ENCODE data around the gene ERC1. TPM values are rescaled to one million over a fixed set of nuclear protein-coding genes. Genes with fewer than 3 reads are reported as not detected.
A peak's percentile ranks its signal among the peaks of the same experiment; 100 is the strongest.
"Not testable (repeated sequence)": the region's sequence is repeated elsewhere in the genome, so short reads cannot be mapped to it uniquely, and the experiment has no call there.

Gene ERC1
- total RNA-seq, 1 donor from 2014 or later: 54.2 TPM

DNA sequence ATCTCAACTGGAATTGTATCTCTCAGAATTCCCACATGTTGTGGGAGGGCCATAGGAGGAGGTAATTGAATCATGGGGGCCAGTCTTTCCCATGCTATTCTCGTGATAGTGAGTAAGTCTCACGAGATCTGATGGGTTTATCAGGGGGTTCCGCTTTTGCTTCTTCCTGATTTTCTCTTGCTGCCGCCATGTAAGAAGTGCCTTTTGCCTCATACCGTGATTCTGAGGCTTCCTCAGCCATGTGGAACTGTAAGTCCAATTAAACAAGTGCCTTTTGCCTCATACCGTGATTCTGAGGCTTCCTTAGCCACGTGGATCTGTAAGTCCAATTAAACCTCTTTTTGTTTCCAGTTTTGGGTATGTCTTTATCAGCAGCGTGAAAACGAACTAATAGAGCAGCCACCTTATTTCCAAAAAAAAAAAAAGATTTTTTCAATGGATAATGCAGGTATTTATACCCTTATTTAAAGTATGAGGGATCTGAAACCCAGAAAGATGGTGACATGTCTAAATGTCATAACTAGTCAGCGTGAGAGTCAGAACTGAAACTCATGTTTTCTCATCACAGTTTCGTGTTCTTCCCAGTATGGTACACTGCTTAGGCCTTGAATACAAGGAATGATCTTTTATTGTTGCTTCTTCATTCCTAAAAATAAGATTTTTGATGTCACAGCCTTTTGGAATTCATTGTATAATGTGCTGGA lies 89.6 kb downstream of the ERC1 start:
- no peak for ATAC-seq

GRCh38 chr12:1083151-1083888 lies 92.3 kb downstream of the ERC1 start:
- ATAC-seq: no peak

GRCh38 chr12:1083889-1084262 lies 92.9 kb downstream of the ERC1 start:
- ATAC-seq: no peak

DNA sequence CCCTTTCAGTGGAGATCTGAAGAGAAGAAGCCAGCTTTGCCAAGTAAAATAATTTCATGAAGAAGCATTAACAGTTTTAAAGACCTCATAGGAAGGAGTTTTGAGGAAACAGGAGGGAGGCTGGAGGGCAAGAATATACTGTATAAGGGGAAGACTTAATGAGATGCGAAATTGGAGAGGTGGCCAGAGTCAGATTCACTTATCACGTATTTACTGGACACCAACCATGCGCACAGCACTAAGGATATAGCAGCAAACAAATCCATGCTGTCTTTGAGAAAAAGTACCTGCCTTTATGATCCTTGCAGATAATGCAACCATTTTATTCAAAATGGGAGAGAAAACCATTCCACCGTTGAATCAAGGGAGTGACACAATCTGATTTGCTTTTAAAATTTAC lies 100.3 kb downstream of the ERC1 start:
- ATAC-seq: no peak

- peak; percentile 54 for ATAC-seq
These were observed 102.2 kb downstream of the ERC1 start for GRCh38 chr12:1093166-1093751.

DNA sequence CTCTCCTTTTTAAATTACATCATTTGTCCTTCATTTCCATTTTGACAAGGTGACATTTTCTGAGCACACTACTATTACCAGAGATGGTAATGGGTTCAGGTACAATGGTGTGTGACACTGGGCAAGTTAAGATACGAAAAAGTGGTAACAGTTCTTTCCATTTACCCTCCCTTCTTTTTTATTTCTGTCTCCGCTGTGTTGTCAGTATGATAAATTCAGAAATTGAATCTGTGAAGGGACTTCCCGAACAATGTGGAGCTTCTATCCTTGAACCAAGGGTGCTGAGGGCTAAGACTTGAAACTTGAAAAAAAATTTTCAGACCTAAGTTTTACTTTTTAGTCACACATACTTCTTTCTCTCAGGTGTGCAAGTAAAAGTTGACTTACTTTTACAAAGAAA lies 103.7 kb downstream of the ERC1 start:
- ATAC-seq: no peak

DNA sequence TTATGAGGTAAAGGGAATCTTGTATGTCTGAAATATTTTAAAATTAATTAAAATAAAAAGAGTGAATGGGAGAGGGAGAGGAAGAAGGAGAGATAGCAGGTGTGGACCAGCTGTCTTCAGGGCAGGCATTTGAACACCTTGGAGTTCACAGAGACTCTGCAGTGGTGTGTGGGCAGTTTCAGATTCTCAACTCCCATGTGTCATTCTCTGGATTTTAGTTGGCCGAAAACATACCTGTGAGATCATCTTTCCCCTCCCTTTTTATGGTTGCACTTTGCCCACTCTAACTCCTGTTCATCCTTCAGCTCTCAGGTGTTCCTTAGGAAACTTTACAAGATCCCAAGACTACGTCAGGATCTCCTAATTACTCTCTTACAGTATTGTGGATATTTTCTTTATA lies 108.1 kb downstream of the ERC1 start:
- no peak for ATAC-seq

DNA sequence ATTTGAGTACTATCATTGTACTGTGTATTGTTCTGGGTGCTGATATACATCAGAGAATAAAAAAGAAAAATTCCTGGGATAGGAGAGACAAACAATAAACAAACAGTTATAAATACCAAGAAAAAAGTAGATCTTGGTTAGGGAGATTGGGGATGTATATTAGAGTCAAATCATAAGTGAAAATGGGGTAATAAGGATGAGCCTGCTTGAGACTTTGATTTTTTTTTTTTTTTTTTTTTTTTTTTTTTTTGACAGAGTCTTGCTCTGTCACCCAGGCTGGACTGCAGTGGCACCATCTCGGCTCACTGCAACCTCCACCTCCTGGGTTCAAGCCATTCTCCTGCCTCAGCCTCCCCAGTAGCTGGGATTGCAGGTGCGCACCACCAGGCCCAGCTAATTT lies 108.6 kb downstream of the ERC1 start:
- ATAC-seq: not testable (repeated sequence)

DNA sequence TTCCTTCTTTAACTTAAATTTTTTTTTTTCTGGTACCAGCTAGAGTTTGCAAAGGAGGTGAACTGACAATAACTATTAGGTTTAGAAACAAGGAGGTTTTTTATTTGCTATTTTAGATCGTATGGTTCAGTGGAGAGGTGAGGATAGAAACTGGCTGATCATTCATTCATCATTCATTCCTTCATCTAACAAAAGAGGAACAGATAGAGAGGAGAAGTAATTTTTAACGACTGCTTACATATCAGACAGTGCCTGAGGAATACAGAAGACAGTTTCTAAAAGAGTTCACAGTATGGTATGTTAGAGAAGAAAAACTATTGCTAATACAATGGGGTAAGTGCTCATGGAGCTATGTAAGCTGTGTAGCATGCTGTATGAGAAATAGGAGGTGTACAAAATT lies 111.1 kb downstream of the ERC1 start:
- no peak for ATAC-seq

DNA sequence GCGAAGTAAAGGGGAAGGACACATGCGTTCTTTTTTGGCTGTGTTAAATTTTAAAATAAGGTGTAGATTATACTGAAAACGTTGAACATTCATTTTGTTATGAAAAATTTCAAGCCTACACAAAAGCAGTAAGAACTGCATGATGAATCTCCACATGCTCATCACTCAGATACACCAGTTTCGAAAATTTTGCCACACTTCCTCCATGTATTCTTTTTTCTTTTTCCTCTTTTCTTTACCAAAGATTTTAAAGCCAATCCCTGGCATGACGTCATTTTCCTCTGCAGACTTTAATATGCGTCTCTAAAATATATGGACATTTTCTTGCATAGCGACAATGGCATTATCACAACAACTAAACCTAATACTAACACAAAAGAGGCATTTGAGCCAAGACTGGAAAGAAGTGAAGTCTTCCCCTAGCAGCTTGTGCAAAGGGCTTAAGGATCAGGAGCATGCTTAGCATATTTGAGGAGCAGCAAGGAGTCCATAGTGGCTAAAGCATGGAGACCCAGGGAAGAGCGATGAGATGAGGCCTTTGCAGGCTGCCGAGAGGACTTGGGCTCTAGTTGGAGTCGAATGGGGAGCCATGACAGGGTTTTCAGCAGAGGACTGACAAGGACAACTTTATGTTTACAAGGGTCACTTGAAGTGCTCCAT lies 111.9 kb downstream of the ERC1 start:
- ATAC-seq: no peak

DNA sequence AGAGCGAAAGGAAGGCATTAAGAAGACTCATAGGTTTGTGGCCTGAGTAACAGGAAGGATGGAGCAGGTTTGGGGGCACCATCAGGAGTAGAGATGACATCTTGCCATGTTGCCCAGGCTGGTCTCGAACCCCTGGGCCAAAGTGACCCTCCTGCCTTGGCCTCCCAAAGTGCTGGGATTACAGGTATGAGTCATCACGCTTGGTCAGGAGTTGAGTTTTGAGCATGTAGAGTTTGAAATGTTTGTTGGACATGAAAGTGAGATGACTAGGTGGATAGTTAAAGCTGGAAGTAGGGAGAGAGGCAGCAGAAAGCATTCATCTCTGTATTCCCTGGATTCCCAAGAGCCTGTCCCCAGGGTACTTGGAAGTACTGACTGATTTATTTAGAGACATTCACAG lies 112.6 kb downstream of the ERC1 start:
- no peak for ATAC-seq

DNA sequence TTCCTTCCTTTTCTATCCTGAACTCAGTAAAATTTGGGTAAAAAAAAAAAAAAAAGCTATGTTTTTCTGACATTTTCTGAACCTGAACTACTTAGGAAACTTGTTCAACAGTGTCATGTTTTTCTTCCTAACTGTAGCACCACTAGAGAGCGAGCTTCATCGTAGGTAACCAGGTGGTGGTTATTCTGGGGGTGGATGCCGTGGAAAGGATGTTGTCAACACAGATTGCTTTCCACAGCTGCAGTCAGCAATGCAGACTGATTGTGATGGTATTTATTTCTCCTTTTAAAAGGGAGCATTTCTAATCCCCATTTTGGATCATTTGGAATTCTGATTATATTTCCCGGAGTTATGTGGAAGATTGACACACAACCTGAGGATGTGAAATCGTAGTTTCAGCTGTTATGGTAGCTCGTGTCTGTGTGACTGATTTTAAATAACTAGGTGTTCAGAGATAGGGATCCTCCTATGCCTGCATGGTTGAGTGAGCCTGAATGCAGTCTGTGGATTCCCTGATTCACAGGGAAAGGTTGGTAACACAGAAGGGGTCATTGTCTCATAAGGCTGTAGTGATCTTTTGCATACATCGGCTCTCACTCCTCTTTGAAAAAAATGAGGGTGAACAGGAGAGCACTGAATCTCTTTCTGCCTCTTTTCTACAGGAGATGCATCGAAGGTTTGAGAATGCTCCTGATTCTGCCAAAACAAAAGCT lies 113.2 kb downstream of the ERC1 start:
- ATAC-seq: no peak

DNA sequence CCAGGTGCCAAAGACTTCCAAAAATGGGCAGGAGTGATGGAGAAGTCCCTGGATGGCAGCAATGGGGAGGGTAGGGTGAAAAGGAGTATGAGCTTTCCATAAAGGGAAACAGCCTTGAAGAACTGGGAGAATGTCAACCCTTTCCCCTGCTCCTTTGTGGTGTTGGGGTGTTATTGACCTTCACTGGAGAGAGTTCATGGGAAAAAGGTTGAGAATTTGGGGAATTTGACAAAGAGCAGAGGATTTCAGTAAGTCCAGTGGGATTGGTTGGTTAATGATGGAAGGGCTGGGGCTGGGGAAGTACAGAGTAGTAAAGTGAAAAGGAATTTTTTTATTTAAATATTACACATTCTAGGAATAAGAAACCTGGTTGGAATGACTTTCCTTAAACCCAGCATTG lies 116.6 kb downstream of the ERC1 start:
- no peak for ATAC-seq

- peak; percentile 33 for ATAC-seq
These were observed 117.3 kb downstream of the ERC1 start for GRCh38 chr12:1108276-1108675.

GRCh38 chr12:1115484-1116231 lies 124.6 kb downstream of the ERC1 start:
- peak; percentile 83 for ATAC-seq

GRCh38 chr12:1117371-1117770 lies 126.3 kb downstream of the ERC1 start:
- ATAC-seq: no peak

- peak; percentile 73 for ATAC-seq
These were observed 127.0 kb downstream of the ERC1 start for GRCh38 chr12:1117970-1118563.

GRCh38 chr12:1122786-1123185 lies 131.8 kb downstream of the ERC1 start:
- ATAC-seq: no peak

GRCh38 chr12:1126091-1126490 lies 135.1 kb downstream of the ERC1 start:
- no peak for ATAC-seq

DNA sequence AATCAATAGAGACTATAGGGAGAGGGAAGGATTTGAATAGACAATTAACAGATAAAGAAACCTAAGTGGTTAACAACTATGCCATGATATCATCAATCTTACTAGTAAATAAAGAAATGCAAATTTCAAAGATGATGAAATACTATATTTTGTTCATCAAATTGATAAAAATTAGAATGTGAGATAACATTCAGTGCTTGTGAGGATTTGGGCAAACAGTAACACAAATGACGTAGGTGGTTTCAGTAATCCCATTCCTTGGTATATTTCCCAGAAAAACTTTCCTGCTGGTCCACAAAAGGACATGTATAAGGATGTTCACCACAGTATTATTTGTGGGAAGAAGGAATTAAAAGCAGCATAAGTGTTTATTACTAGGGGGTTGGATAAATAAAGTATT lies 136.0 kb downstream of the ERC1 start:
- no peak for ATAC-seq

DNA sequence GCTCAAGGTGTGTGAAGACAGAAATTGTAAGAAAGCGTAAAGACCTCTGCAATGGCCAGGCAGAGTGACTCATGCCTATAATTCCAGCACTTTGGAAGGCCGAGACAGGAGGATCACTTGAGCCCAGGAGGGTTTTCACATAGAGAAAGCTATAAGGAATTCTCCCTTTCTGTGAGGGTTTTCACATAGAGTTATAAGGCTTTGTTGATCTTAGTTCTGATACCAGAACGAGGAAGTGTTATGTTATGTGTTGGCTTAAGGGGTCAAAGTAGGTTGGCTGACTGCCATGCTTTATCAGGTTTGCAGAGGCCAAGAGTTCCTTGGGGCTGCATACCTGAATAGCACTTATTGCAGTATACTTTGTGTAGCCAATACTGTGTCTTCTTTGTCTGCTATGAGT lies 139.1 kb downstream of the ERC1 start:
- no peak for ATAC-seq

DNA sequence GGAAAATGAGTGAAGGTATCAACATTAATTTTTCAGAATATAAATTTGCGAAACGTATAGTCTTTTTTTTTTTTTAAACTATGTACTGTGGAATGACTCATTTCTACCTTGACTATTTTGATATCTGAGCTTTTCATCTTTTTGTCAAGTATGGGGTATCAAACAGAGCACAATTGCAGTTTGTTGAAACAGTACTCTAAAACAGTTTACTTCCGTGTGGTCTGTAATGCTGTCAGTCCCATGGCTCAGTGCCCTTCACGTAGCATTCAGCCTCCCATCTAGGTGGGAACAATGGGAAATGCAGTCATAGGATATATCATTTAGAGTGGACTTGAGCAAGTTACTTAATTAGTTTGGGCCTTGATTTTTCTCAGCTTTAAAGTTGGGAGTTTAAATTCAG lies 139.5 kb downstream of the ERC1 start:
- no peak for ATAC-seq

All from esophagus mucosa (tissue), 1 donor.